ENCODE data around the gene TMEM120A. TPM values are rescaled to one million over a fixed set of nuclear protein-coding genes. Genes with fewer than 3 reads are reported as not detected.
"Not testable (repeated sequence)": the region's sequence is repeated elsewhere in the genome, so short reads cannot be mapped to it uniquely, and the experiment has no call there.

The TMEM120A gene
- total and polyA plus RNA-seq, 2 experiments from 2014 or later = 50.7 to 91.1 TPM

DNA sequence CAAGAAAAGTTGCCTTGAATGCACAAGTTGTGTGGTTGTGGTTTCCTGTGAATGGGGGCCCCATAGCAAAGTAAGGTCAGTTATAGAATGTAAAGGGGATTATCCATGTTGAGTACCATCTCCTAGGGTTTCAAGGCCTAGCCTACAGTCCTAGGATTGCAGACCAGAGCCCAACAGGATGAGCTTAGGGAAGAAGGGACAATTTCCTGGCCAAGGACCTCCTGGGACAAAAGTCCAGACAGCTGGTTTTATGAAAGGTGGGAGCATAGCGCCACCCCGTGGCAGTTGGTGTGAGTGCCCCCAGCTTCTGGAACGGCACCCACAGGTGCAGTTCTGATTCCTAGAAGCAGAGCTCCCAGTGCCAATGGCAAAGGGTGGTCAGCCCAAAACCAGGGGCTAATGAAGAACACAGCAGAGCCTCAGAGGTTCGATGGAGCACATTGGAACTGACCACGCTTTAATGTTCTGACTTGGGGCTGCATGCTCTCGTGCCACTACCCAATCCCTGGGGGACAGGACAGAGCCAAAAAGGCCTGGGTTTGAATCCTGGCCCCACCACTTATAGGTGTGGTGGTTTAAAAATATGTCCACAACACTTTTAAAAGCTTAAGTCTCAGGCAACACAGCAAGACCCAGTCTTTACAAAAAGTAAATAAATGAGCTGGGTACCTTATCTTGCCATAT, 25.8 kb upstream of the TMEM120A start:
- peaks cover 2% of the 10 kb centered on the region for H4K20me1 ChIP-seq (ENCODE audit: insufficient read depth, poor library complexity, severe bottlenecking)
- H3K79me2 ChIP-seq = no peaks in the 10 kb centered on the region
- H3K4me3 ChIP-seq = no peak overlapping the region
- no peak overlapping the region for H3K4me2 ChIP-seq
- H3K27ac ChIP-seq = no peak overlapping the region
- H2AFZ ChIP-seq = no peak overlapping the region
- H3K27me3 ChIP-seq = no peaks in the 10 kb centered on the region
- no peak for TF ChIP-seq EZH2phosphoT487 (IDR thresholded peaks at IDR 0.05; ENCODE audit: low read depth, severe bottlenecking, unreplicated experiment)
- TF ChIP-seq, protein P1, sequence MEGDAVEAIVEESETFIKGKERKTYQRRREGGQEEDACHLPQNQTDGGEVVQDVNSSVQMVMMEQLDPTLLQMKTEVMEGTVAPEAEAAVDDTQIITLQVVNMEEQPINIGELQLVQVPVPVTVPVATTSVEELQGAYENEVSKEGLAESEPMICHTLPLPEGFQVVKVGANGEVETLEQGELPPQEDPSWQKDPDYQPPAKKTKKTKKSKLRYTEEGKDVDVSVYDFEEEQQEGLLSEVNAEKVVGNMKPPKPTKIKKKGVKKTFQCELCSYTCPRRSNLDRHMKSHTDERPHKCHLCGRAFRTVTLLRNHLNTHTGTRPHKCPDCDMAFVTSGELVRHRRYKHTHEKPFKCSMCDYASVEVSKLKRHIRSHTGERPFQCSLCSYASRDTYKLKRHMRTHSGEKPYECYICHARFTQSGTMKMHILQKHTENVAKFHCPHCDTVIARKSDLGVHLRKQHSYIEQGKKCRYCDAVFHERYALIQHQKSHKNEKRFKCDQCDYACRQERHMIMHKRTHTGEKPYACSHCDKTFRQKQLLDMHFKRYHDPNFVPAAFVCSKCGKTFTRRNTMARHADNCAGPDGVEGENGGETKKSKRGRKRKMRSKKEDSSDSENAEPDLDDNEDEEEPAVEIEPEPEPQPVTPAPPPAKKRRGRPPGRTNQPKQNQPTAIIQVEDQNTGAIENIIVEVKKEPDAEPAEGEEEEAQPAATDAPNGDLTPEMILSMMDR (IDR thresholded peaks at IDR 0.05; ENCODE audit: poor library complexity) = peak; percentile 80
- no peaks in the 10 kb centered on the region for H3K9me2 ChIP-seq (replicated peaks; ENCODE audit: insufficient read depth)
- no peaks in the 10 kb centered on the region for H3K4me1 ChIP-seq (ENCODE audit: insufficient read depth)
- WGBS (ENCODE audit: low lambda C conversion rate, missing lambda C conversion rate) = 59% methylated on average over 6 of the region's 6 CpGs
- H3K9me3 ChIP-seq (ENCODE audit: low read depth) = no peaks in the 10 kb centered on the region
- DNase-seq (ENCODE audit: low spot score) = peak; percentile 77
- peaks cover 3% of the 10 kb centered on the region for H3K36me3 ChIP-seq (replicated peaks; ENCODE audit: insufficient read depth, low read depth)

DNA sequence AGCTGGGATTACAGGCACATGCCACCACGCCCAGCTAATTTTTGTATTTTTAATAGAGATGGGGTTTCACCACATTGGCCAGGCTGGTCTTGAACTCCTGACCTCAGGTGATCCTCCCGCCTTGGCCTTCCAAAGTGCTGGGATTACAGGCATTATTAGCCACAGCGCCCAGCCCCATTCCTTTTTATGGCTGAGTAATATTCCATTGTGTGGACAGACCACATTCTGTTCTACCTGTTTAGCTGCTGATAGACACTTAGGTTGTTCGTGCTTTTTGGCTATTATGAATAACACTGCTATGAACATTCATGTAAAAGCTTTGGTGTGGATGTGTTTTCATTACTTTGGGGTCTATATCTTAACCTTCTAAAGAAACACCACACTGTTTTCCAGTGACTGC, 24.1 kb upstream of the TMEM120A start:
- WGBS (ENCODE audit: low lambda C conversion rate, missing lambda C conversion rate) = 98% methylated on average over 4 of the region's 4 CpGs
- H2AFZ ChIP-seq; H3K36me3 ChIP-seq (replicated peaks; ENCODE audit: insufficient read depth, low read depth); H3K4me1 ChIP-seq (ENCODE audit: insufficient read depth); DNase-seq (ENCODE audit: low spot score); H3K27ac ChIP-seq; H3K9me2 ChIP-seq (replicated peaks; ENCODE audit: insufficient read depth); H3K9me3 ChIP-seq (ENCODE audit: low read depth); H3K79me2 ChIP-seq; H3K4me2 ChIP-seq; H3K27me3 ChIP-seq; H3K4me3 ChIP-seq; H4K20me1 ChIP-seq (ENCODE audit: insufficient read depth, poor library complexity, severe bottlenecking): not testable (repeated sequence)

DNA sequence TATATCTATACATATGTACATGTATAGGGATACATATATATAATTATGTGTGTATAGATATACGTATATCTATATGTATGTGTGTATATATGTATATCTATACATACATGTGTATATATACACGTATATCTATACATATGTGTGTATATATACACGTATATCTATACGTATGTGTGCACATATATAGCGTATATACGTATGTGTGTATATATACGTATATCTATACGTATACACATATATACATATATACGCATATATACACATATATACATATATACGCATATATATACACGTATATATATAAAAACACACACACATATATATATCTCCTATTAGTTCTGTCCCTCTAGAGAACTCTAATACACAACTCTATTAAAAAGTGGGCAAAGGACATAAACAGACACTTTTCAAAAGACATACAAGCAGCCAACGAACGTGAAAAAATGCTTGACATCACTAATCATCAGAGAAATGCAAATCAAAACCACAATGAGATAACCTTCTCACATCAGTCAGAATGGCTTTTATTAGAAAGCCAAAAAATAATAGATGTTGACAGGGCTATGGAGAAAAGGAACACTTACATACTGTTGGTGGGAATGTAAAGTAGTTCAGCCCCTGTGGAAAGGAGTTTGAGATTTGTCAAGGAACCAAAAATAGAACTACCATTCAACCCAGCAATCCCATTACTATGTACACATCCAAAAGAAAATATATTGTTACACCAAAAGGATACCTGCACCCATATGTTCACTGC, 22.0 kb upstream of the TMEM120A start:
- 98% methylated on average over 13 of the region's 13 CpGs for WGBS (ENCODE audit: low lambda C conversion rate, missing lambda C conversion rate)
- Histone ChIP-seq H3K27ac (no peak overlapping the region), H3K36me3 (replicated peaks; ENCODE audit: insufficient read depth, low read depth) (peaks cover 3% of the 10 kb centered on the region), H2AFZ (no peak overlapping the region), H3K9me2 (replicated peaks; ENCODE audit: insufficient read depth) (no peaks in the 10 kb centered on the region), H3K4me2 (no peak overlapping the region), H3K4me3 (no peak overlapping the region), H4K20me1 (ENCODE audit: insufficient read depth, poor library complexity, severe bottlenecking) (peaks cover 2% of the 10 kb centered on the region), H3K4me1 (ENCODE audit: insufficient read depth) (no peaks in the 10 kb centered on the region), H3K27me3 (no peaks in the 10 kb centered on the region), H3K79me2 (no peaks in the 10 kb centered on the region), H3K9me3 (ENCODE audit: low read depth) (no peaks in the 10 kb centered on the region)
- TF ChIP-seq EZH2phosphoT487 (IDR thresholded peaks at IDR 0.05; ENCODE audit: low read depth, severe bottlenecking, unreplicated experiment) (no peak), EZH2 (IDR thresholded peaks at IDR 0.05; ENCODE audit: borderline replicate concordance) (no peak)
- DNase-seq (ENCODE audit: low spot score) = no peak

DNA sequence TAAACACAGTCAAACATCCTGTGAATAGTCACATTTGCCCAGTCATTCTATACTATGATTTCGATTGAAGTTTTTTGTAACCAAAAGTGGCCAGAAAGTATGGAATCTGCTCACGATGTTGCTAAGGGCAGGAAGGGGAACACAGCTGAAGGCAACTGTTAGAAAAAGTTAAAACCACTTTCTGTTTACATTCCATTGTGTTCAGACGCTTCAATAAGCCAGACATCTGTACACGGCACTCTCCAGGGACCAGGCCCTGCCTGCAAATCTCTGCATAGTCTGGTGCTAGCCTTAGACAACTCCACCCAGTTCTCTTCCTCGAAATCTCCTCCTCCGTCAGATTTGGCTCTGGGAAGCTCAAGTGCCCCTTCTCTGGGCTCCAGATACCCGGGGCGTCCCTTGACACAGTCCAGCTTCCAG, 17.1 kb upstream of the TMEM120A start:
- Histone ChIP-seq H3K79me2 (no peaks in the 10 kb centered on the region), H3K9me3 (ENCODE audit: low read depth) (no peaks in the 10 kb centered on the region), H3K4me1 (ENCODE audit: insufficient read depth) (no peaks in the 10 kb centered on the region), H3K4me3 (no peak overlapping the region), H3K27me3 (no peaks in the 10 kb centered on the region), H3K9me2 (replicated peaks; ENCODE audit: insufficient read depth) (no peaks in the 10 kb centered on the region), H3K27ac (peak overlapping the region; percentile 77), H3K4me2 (peak overlapping the region; percentile 1), H3K36me3 (replicated peaks; ENCODE audit: insufficient read depth, low read depth) (no peaks in the 10 kb centered on the region), H4K20me1 (ENCODE audit: insufficient read depth, poor library complexity, severe bottlenecking) (peaks cover 2% of the 10 kb centered on the region), H2AFZ (no peak overlapping the region)
- 49% methylated on average over 8 of the region's 8 CpGs for WGBS (ENCODE audit: low lambda C conversion rate, missing lambda C conversion rate)
- peak; percentile 46 for DNase-seq (ENCODE audit: low spot score)
- TF ChIP-seq, protein P1 (IDR thresholded peaks at IDR 0.05; ENCODE audit: poor library complexity) = no peak
- TF ChIP-seq EZH2 (IDR thresholded peaks at IDR 0.05; ENCODE audit: borderline replicate concordance) = no peak
- TF ChIP-seq EZH2phosphoT487 (IDR thresholded peaks at IDR 0.05; ENCODE audit: low read depth, severe bottlenecking, unreplicated experiment) = no peak

Data from hepatocyte (in vitro differentiated cells).